Measurements from ENCODE around the gene ARHGAP4.

ARHGAP4 gene

GRCh38 chrX:153888344-153888743, 37.7 kb downstream of the ARHGAP4 start:
- TF ChIP-seq TAF1 (IDR thresholded peaks at IDR 0.05; ENCODE audit: low read depth): no peak
- TF ChIP-seq NFIC (IDR thresholded peaks at IDR 0.05): no peak
- no peak for TF ChIP-seq MAX (IDR thresholded peaks at IDR 0.05)
- no peak for TF ChIP-seq FOXM1 (IDR thresholded peaks at IDR 0.05; ENCODE audit: borderline replicate concordance, low read depth)
- TF ChIP-seq EGR1 (IDR thresholded peaks at IDR 0.05): no peak
- TF ChIP-seq CREB1 (IDR thresholded peaks at IDR 0.05; ENCODE audit: low read depth): no peak
- no peak for TF ChIP-seq TEAD4 (IDR thresholded peaks at IDR 0.05)
- no peak for TF ChIP-seq CEBPB (IDR thresholded peaks at IDR 0.05)
- no peak for TF ChIP-seq EP300 (IDR thresholded peaks at IDR 0.05; ENCODE audit: borderline replicate concordance)

GRCh38 chrX:153887385-153887784, 38.7 kb downstream of the ARHGAP4 start:
- TF ChIP-seq CEBPB (IDR thresholded peaks at IDR 0.05): no peak
- no peak for TF ChIP-seq YY1 (IDR thresholded peaks at IDR 0.05; ENCODE audit: low read depth)
- no peak for TF ChIP-seq EGR1 (IDR thresholded peaks at IDR 0.05)
- no peak for TF ChIP-seq TAF1 (IDR thresholded peaks at IDR 0.05; ENCODE audit: low read depth)
- no peak for TF ChIP-seq ZBTB7A (IDR thresholded peaks at IDR 0.05; ENCODE audit: low read depth)
- TF ChIP-seq EP300 (IDR thresholded peaks at IDR 0.05; ENCODE audit: borderline replicate concordance): no peak

DNA sequence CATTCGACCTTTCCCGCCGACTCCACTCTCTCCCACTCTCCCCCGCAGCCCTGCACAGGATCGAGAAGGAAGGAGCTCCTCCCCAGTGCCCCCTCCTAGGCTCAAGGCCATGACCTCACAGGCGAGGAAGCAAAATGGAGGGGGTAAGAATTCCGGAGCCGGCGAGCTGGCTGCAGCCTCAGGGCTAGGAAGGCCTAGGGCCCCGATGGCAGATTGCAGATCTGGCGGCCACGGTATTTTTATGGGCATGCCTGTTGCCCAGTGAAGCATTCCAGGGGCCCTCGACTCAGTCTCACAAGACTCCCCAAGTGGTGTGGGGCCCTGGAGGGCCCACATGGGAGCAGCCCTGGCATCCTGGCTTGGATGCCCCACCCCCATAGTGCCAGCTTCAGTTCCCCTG, 39.1 kb downstream of the ARHGAP4 start:
- TF ChIP-seq ZBTB7A (IDR thresholded peaks at IDR 0.05; ENCODE audit: low read depth) (no peak), CEBPB (IDR thresholded peaks at IDR 0.05) (no peak), YY1 (IDR thresholded peaks at IDR 0.05; ENCODE audit: low read depth) (no peak), TAF1 (IDR thresholded peaks at IDR 0.05; ENCODE audit: low read depth) (no peak), MAX (IDR thresholded peaks at IDR 0.05) (no peak), EGR1 (IDR thresholded peaks at IDR 0.05) (no peak), FOXM1 (IDR thresholded peaks at IDR 0.05; ENCODE audit: borderline replicate concordance, low read depth) (no peak), TCF12 (IDR thresholded peaks at IDR 0.05; ENCODE audit: low read depth) (no peak), EP300 (IDR thresholded peaks at IDR 0.05; ENCODE audit: borderline replicate concordance) (0 out of 2 replicates have a peak, but pooled peaks have one; percentile 8), RAD21 (IDR thresholded peaks at IDR 0.05; ENCODE audit: low read depth) (no peak), USF1 (IDR thresholded peaks at IDR 0.05) (no peak), TEAD4 (IDR thresholded peaks at IDR 0.05) (peak; percentile 73), REST (IDR thresholded peaks at IDR 0.05; ENCODE audit: low read depth) (no peak), NFIC (IDR thresholded peaks at IDR 0.05) (no peak), CREB1 (IDR thresholded peaks at IDR 0.05; ENCODE audit: low read depth) (no peak)

DNA sequence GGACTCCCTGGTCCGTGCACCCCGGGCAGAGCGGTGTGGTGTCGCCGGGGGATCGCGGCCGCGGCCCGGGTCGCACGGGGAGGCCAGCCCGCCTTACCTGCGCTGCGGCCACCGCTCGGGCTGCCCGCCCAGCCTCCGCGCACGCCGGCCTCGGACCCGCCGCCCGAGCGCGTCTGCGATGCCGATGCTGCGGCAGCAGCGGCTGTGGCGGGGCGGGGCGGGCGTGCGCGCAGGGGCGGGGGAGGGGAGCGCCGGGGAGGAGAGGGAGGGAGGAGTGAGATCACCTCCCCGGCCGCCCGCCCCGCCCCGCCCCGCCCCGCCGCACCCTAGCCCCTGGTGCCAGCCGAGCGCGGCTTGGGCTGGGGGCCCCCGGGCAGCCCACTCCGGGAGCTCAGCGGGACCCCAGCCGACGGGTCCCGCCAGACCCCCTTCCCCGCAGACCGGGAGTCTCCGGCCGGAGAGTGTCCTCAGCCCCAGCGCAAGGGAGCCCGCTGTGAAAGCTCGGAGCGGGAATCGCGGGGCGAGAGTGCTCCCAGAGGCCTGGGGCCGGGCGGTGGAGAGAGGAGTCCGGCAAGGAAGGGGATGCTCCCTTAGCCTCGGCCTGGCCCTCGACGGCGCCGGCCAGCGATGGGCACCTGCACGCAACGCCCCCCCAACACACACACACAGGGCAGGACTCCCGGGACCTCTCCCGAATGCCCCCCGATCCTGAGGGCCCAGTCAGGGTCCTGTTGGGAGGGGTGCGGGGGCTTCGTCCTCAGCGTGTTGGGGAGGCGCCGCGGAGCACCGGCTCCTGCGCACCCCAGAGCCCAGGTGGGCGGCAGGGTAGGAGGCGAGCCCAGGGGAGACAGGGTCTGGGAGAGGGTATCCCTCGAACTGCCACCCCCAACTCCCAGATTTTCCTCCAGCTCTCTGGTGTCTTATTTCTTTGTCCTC, 39.8 kb downstream of the ARHGAP4 start, which contains the start of gene L1CAM:
Gene L1CAM (minus strand): TSS at position 206 of the 936 bp plus-strand sequence. CDS start 10,337 bp downstream, outside the sequence.
- no peak for TF ChIP-seq RAD21 (IDR thresholded peaks at IDR 0.05; ENCODE audit: low read depth)
- no peak for TF ChIP-seq TCF12 (IDR thresholded peaks at IDR 0.05; ENCODE audit: low read depth)
- no peak for TF ChIP-seq TEAD4 (IDR thresholded peaks at IDR 0.05)
- no peak for TF ChIP-seq CEBPB (IDR thresholded peaks at IDR 0.05)
- TF ChIP-seq NFIC (IDR thresholded peaks at IDR 0.05): no peak
- no peak for TF ChIP-seq USF1 (IDR thresholded peaks at IDR 0.05)
- TF ChIP-seq EGR1 (IDR thresholded peaks at IDR 0.05): no peak
- no peak for TF ChIP-seq CREB1 (IDR thresholded peaks at IDR 0.05; ENCODE audit: low read depth)
- TF ChIP-seq TAF1 (IDR thresholded peaks at IDR 0.05; ENCODE audit: low read depth): no peak
- no peak for TF ChIP-seq YY1 (IDR thresholded peaks at IDR 0.05; ENCODE audit: low read depth)
- no peak; the same call in 1 of the 2 replicates for TF ChIP-seq ZBTB7A (IDR thresholded peaks at IDR 0.05; ENCODE audit: low read depth)
- no peak for TF ChIP-seq FOXM1 (IDR thresholded peaks at IDR 0.05; ENCODE audit: borderline replicate concordance, low read depth)
- no peak for TF ChIP-seq EP300 (IDR thresholded peaks at IDR 0.05; ENCODE audit: borderline replicate concordance)
- TF ChIP-seq MAX (IDR thresholded peaks at IDR 0.05): no peak
- TF ChIP-seq REST (IDR thresholded peaks at IDR 0.05; ENCODE audit: low read depth): no peak

DNA sequence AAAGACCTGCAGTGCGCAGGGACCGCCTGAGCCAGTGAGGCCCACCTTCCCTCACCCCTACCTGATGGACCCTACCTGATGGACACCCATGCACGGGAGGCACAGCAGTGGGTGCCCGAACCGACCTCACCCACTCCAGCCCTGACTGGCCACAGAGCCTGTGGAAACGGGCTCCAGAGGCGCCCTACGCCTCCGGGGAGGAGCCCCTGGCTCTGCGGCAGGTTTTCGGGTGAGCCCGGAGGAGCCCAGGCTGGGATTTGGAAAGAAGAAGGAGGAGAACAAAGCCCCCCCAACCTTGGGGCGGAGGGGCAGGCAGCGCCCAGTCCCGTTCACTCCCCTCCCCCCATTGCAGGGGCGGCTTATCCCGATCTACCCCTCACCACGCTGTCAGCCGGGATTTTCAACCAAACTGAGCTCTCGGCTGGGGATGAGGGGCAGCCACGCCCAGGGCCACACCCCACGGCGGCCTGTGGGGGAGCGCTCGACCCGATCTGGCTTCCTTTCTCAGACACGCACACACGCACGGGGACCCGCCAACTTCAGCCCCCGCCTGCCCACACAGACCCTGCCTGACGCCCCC, 40.8 kb downstream of the ARHGAP4 start:
- TF ChIP-seq EGR1 (IDR thresholded peaks at IDR 0.05) (no peak), TCF12 (IDR thresholded peaks at IDR 0.05; ENCODE audit: low read depth) (no peak), FOXM1 (IDR thresholded peaks at IDR 0.05; ENCODE audit: borderline replicate concordance, low read depth) (no peak)
